HepG2 (cell line): ENCODE data around the gene SFT2D1. TPM values are rescaled to one million over a fixed set of nuclear protein-coding genes. Genes with fewer than 3 reads are reported as not detected.

ENCODE experiments used
- ATAC-seq: fragments of 200-7000 bp; cut with Tn5 transposase; 3 replicates; pipeline ENCODE4 v1.9.1; 2020; ENCODE audit warnings: mild to moderate bottlenecking, moderate library complexity
- Bru-seq: library from RNA; stranded (reverse); fragments of 400-500 nt; gene quantifications from one replicate; lab custom pipeline; 2021; lab: Mats Ljungman, UMichigan
- BruChase-seq, 2 experiments: library from RNA; stranded (reverse); fragments of 400-500 nt; gene quantifications; one replicate each; lab custom pipeline; 2021; lab: Mats Ljungman, UMichigan
- BruUV-seq: library from RNA; stranded (reverse); fragments of 400-500 nt; replicated peaks from 2 replicates; lab custom pipeline; 2021; lab: Mats Ljungman, UMichigan
- CTCF ChIA-PET: fragments of 300-600 bp; formaldehyde crosslinking; extraction: SDS; loops from one replicate; lab custom pipeline; 2021; ENCODE audit warnings: low total read pairs, inconsistent platforms, low intra/inter-chr PET ratio; lab: Yijun Ruan, JAX
- POLR2A ChIA-PET: fragments of 350-600 bp; sonication (Branson Sonifier 250); formaldehyde crosslinking; loops from one replicate; lab custom pipeline; 2020; ENCODE audit warnings: antibody characterized with exemption, inconsistent platforms; lab: Yijun Ruan, JAX
- DNase-seq: peaks from one replicate; pipeline ENCODE4 v3.0.0-alpha.2; 2015; ENCODE audit warnings: low spot score
- FAIRE-seq: peaks from 3 replicates; lab custom pipeline; 2011; peaks lifted over from hg19 to GRCh38; lab: Jason Lieb, UNC
- H2AFZ ChIP-seq: one replicate; pipeline ENCODE4 v1.6.1; 2011; ENCODE audit warnings: low read length, inconsistent platforms
- H3K27ac ChIP-seq: fragments of 300-600 bp; 3 replicates; pipeline ENCODE4 v1.8.0; 2011; ENCODE audit warnings: mixed run types, mild to moderate bottlenecking, mixed read lengths, low read length, inconsistent platforms; ENCODE audit not compliant: insufficient read depth; ENCODE audit errors: extremely low read length
- H3K27me3 ChIP-seq, 2 experiments: fragments of 200-600 bp in 1 of 2; 2 replicates in 1 of 2; 3 replicates in 1 of 2; pipeline versions ENCODE4 v1.6.0 to v1.8.0; 2011; ENCODE audit warnings: low read length in 2 of 2, mild to moderate bottlenecking in 2 of 2, moderate library complexity in 2 of 2, inconsistent platforms in 1 of 2; ENCODE audit not compliant: insufficient read depth in 2 of 2, control insufficient read depth in 1 of 2
- H3K36me3 ChIP-seq, 2 experiments: fragments of 200-600 bp in 1 of 2; replicated peaks in 1 of 2; 2 replicates in 1 of 2; 3 replicates in 1 of 2; pipeline versions ENCODE4 v1.5.1 to v1.8.0; 2011; ENCODE audit warnings: low read length in 2 of 2, inconsistent platforms in 1 of 2; ENCODE audit not compliant: insufficient read depth in 2 of 2, control insufficient read depth in 1 of 2
- H3K4me1 ChIP-seq: 2 replicates; pipeline ENCODE4 v1.5.1; 2012; ENCODE audit warnings: low read length, inconsistent platforms; ENCODE audit not compliant: insufficient read depth
- H3K4me2 ChIP-seq: 2 replicates; pipeline ENCODE4 v1.6.0; 2011; ENCODE audit warnings: low read depth, low read length, inconsistent platforms
- H3K4me3 ChIP-seq, 3 experiments: fragments of 200-600 bp in 1 of 3; sonication (generic), shearing (Covaris generic) in 1 of 3; replicated peaks in 1 of 3; 2 replicates each; pipeline ENCODE4 v1.5.1; 2011 to 2016; ENCODE audit warnings: low read length in 3 of 3, inconsistent platforms in 2 of 3, low read depth in 2 of 3, mild to moderate bottlenecking in 2 of 3, control low read depth in 1 of 3, mixed read lengths in 1 of 3; ENCODE audit not compliant: insufficient read depth in 1 of 3
- H3K79me2 ChIP-seq: one replicate; pipeline ENCODE4 v1.6.1; 2011; ENCODE audit warnings: low read length, inconsistent platforms; ENCODE audit not compliant: insufficient read depth
- H3K9ac ChIP-seq: 2 replicates; pipeline ENCODE4 v1.6.0; 2011; ENCODE audit warnings: mild to moderate bottlenecking, low read depth, low read length, inconsistent platforms; ENCODE audit not compliant: insufficient read depth
- H3K9me3 ChIP-seq: 2 replicates; pipeline ENCODE4 v1.5.1; 2012; ENCODE audit warnings: mild to moderate bottlenecking, low read length
- H4K20me1 ChIP-seq: 2 replicates; pipeline ENCODE4 v1.6.0; 2011; ENCODE audit warnings: inconsistent platforms, mild to moderate bottlenecking, low read length, moderate library complexity; ENCODE audit not compliant: insufficient read depth
- CC2D1A ChIP-seq: sonication (generic); formaldehyde crosslinking; IDR thresholded peaks from 2 replicates; pipeline ENCODE4 v1.8.1; 2023; ENCODE audit warnings: mild to moderate bottlenecking, missing genetic modification reagents
- FOSL2 ChIP-seq: sonication (generic); formaldehyde crosslinking; IDR thresholded peaks from 2 replicates; pipeline ENCODE4 v1.4.0; 2020; ENCODE audit warnings: missing genetic modification reagents
- FOXA1 ChIP-seq, 2 experiments: fragments of 450-650 bp in 1 of 2; sonication (generic) in 1 of 2; formaldehyde crosslinking in 1 of 2; IDR thresholded peaks; 2 replicates each; pipeline versions ENCODE4 v1.4.0 to v1.6.1; 2016 to 2020; ENCODE audit warnings: missing genetic modification reagents in 1 of 2
- HNRNPL ChIP-seq: fragments of 200-400 bp; formaldehyde crosslinking; IDR thresholded peaks from 2 replicates; pipeline ENCODE4 v1.6.1; 2017; ENCODE audit warnings: mild to moderate bottlenecking, low read depth, low read length
- JARID2 ChIP-seq: sonication (generic); formaldehyde crosslinking; IDR thresholded peaks from 2 replicates; pipeline ENCODE4 v1.8.1; 2023; ENCODE audit warnings: missing genetic modification reagents, inconsistent platforms; ENCODE audit not compliant: insufficient replicate concordance
- KDM5A ChIP-seq: fragments of 200-600 bp; sonication (generic); IDR thresholded peaks from 2 replicates; pipeline ENCODE4 v1.7.0; 2018; ENCODE audit warnings: antibody characterized with exemption, mild to moderate bottlenecking, low read length, borderline replicate concordance
- NFE2L1 ChIP-seq: sonication (generic); formaldehyde crosslinking; IDR thresholded peaks from 2 replicates; pipeline ENCODE4 v1.4.0; 2020; ENCODE audit warnings: missing genetic modification reagents, mild to moderate bottlenecking, borderline replicate concordance
- RFXAP ChIP-seq: sonication (generic); formaldehyde crosslinking; IDR thresholded peaks from 2 replicates; pipeline ENCODE4 v1.4.0; 2020; ENCODE audit warnings: missing genetic modification reagents, borderline replicate concordance
- SIX4 ChIP-seq: sonication (generic); formaldehyde crosslinking; IDR thresholded peaks from 2 replicates; pipeline ENCODE4 v1.4.0; 2020; ENCODE audit warnings: missing genetic modification reagents
- ZNF230 ChIP-seq: sonication (generic); formaldehyde crosslinking; IDR thresholded peaks from 2 replicates; pipeline ENCODE4 v1.4.0; 2020; ENCODE audit warnings: mild to moderate bottlenecking, missing genetic modification reagents
- ZNF3 ChIP-seq: IDR thresholded peaks from 2 replicates; pipeline ENCODE4 v1.7.0; 2017; ENCODE audit warnings: inconsistent platforms
- ZNF556 ChIP-seq: sonication (generic); formaldehyde crosslinking; IDR thresholded peaks from 2 replicates; pipeline ENCODE4 v1.4.0; 2020; ENCODE audit warnings: mild to moderate bottlenecking, missing genetic modification reagents, borderline replicate concordance
- ZSCAN29 ChIP-seq: sonication (generic); formaldehyde crosslinking; conservative IDR thresholded peaks from 2 replicates; pipeline ENCODE4 v1.4.0; 2020; ENCODE audit warnings: mild to moderate bottlenecking, missing genetic modification reagents
- WGBS: methylation state at CpG from one replicate; pipeline ENCODE4 v1.1.6; 2017; ENCODE audit warnings: low lambda C conversion rate; 5-methylcytosine and 5-hydroxymethylcytosine counted together
- in situ Hi-C: cut with HindIII; loops from 2 replicates; pipeline ENCODE4 v1.10.0; 2017; ENCODE audit warnings: low pct_unique_long_range_greater_than_20kb; ENCODE audit not compliant: extremely low pct_ligation_motif_present
- intact Hi-C: fragments of 100-400 bp; cut with micrococcal nuclease; formaldehyde crosslinking; loops from one replicate; pipeline ENCODE4 v1.10.0; 2022; ENCODE audit not compliant: unreplicated experiment
- long read RNA-seq, 2 experiments: library from RNA in 1 of 2; library from polyadenylated mRNA in 1 of 2; stranded (forward) in 1 of 2; unstranded in 1 of 2; transcript quantifications; one replicate each; pipeline ENCODE4 v2.0.0, GENCODE V29; 2019 to 2022
- polyA minus RNA-seq, 3 experiments: library from RNA; depleted of rRNA, polyadenylated mRNA; stranded (reverse); fragments of >200 nt; gene quantifications; 2 replicates each; pipeline ENCODE4 v1.2.3, GENCODE V29; 2011; ENCODE audit warnings: low replicate concordance in 1 of 3
- polyA plus RNA-seq, 8 experiments: library from polyadenylated mRNA; depleted of rRNA in 3 of 8; stranded (reverse) in 7 of 8; unstranded in 1 of 8; fragments of >200 nt; fragmentation: Illumina TruSeq in 4 of 8; extraction: Trizol in 4 of 8; gene quantifications; 2 replicates each; pipeline versions ENCODE4 v1.2.1 to v1.2.3, GENCODE V29; 2011 to 2016; ENCODE audit warnings: low read depth in 4 of 8, missing spikeins in 1 of 8, mixed read lengths in 1 of 8; ENCODE audit not compliant: insufficient read depth in 1 of 8
- total RNA-seq, 5 experiments: library from RNA; depleted of rRNA; stranded (reverse); fragments of >200 nt; fragmentation: Illumina TruSeq; extraction: Trizol; gene quantifications; 2 replicates each; pipeline ENCODE4 v1.2.3, GENCODE V29; 2016; ENCODE audit warnings: low read depth in 1 of 5
- TF ChIP-seq, protein P1 (sequence below): sonication (generic); formaldehyde crosslinking; IDR thresholded peaks from 2 replicates; pipeline ENCODE4 v1.8.0; 2022; ENCODE audit warnings: mild to moderate bottlenecking, missing genetic modification reagents
- TF ChIP-seq, protein P2 (sequence below): sonication (generic); formaldehyde crosslinking; IDR thresholded peaks from 2 replicates; pipeline ENCODE4 v1.8.0; 2022; ENCODE audit warnings: mild to moderate bottlenecking, missing genetic modification reagents, moderate library complexity

Gene SFT2D1
- total RNA-seq (2016; rRNA removed; fragmentation: Illumina TruSeq; extraction: Trizol) (90.7 and 115 TPM in 2 replicates), polyA plus RNA-seq (2011; rRNA removed) (127 and 147 TPM in 2 replicates), polyA minus RNA-seq (2011; rRNA and poly(A)+ RNA removed; ENCODE audit: low replicate concordance) (13.9 and 35.5 TPM in 2 replicates), Bru-seq, nascent RNA (percentile 94 among the genes with signal in this experiment), BruChase-seq, experiment 1, labeled RNA remaining after a 6-hour chase (percentile 95 among the genes with signal in this experiment), BruChase-seq, experiment 2, labeled RNA remaining after a 2-hour chase (percentile 97 among the genes with signal in this experiment)
- total RNA-seq (2016; cell fraction: cytosol; rRNA removed; fragmentation: Illumina TruSeq; extraction: Trizol; ENCODE audit: low read depth), result 57.6 and 70.5 TPM in 2 replicates
- total RNA-seq (2016; cell fraction: insoluble cytoplasmic fraction; rRNA removed; fragmentation: Illumina TruSeq; extraction: Trizol), result 91.5 and 114 TPM in 2 replicates
- 89.7 and 105 TPM in 2 replicates for total RNA-seq (2016; cell fraction: membrane; rRNA removed; fragmentation: Illumina TruSeq; extraction: Trizol)
- 87.1 and 96.7 TPM in 2 replicates for total RNA-seq (2016; cell fraction: nucleus; rRNA removed; fragmentation: Illumina TruSeq; extraction: Trizol)
- polyA plus RNA-seq (2011; cell fraction: cytosol; rRNA removed), result 78.9 and 125 TPM in 2 replicates
- 56.7 and 94.6 TPM in 2 replicates for polyA plus RNA-seq (2011; cell fraction: nucleus; rRNA removed)
- polyA plus RNA-seq (2012), result 100 and 109 TPM in 2 replicates
- polyA plus RNA-seq (2016; cell fraction: cytosol; fragmentation: Illumina TruSeq; extraction: Trizol; ENCODE audit: low read depth), result 67.5 and 94.2 TPM in 2 replicates
- polyA plus RNA-seq (2016; cell fraction: insoluble cytoplasmic fraction; fragmentation: Illumina TruSeq; extraction: Trizol; ENCODE audit: low read depth), result 112 and 116 TPM in 2 replicates
- polyA plus RNA-seq (2016; cell fraction: membrane; fragmentation: Illumina TruSeq; extraction: Trizol; ENCODE audit: low read depth), result 96.5 and 108 TPM in 2 replicates
- polyA plus RNA-seq (2016; cell fraction: nucleus; fragmentation: Illumina TruSeq; extraction: Trizol; ENCODE audit: insufficient read depth, low read depth), result 168 and 175 TPM in 2 replicates
- 26.1 and 26.7 TPM in 2 replicates for polyA minus RNA-seq (2011; cell fraction: cytosol; rRNA and poly(A)+ RNA removed)
- 65.1 and 95.4 TPM in 2 replicates for polyA minus RNA-seq (2011; cell fraction: nucleus; rRNA and poly(A)+ RNA removed)
- long read RNA-seq, experiment 1, transcript SFT2D1-201 (8 exons, 1,079 nt), result major isoform, 190 of 247 reads
- long read RNA-seq, experiment 1, partial matches to known transcripts, result 1 of 247 reads
- long read RNA-seq, experiment 1, other reads (novel, unspliced or antisense), result 56 of 247 reads
- long read RNA-seq, experiment 2, transcript SFT2D1-201 (8 exons, 1,079 nt), result major isoform, 67 of 158 reads
- long read RNA-seq, experiment 2, partial matches to known transcripts, result 6 of 158 reads
- long read RNA-seq, experiment 2, other reads (novel, unspliced or antisense), result 85 of 158 reads

DNA sequence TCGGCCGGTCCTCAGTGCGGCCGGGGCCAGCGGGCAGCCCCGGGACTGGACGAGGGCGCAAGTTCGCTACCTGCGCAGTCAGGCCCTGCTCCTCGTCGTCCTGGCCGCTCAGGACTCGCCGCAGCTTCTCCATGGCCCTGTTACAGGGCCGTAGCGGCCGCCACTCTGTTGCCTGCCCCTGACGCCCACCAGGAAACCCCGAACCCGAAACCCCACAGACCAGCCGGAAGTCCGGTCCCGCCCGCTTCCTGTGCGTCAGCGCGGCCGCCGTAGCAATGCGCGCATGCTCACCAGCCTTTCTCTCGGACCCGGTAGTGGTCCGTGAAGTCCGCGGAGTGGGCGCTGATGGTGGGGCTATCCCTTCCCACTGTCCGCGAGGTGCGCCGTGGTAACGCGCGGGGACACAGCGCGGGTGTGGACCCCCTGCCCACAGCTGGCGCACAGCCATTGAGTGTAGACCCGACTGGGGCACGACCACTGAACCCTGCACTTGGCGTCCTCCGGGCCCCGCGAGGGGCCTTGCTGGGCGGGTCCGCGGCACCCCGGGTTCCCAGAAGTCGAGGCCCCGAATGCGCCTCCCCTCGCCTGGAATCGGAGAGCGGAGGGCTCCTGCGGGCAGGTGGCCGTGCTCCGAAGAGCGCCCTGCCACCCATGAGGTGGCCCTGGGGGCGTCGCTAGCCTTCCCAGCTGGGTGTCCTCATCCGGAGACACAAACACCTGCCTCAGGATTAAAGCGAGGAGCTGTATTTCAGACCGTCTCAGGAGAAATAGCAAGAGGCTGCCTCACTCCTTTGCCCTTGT is at the start of gene SFT2D1:
Gene SFT2D1, minus strand, starts transcription at position 197 of the 801 bp plus-strand sequence. Its CDS starts 64 bp downstream, at position 133.
- intact Hi-C loops (loop anchor here (1.0 kb wide), 2 partner anchors 19 to 41 kb away; no protein-coding TSS in a partner anchor), in situ Hi-C loops (no loop called here)
- Histone ChIP-seq H3K79me2 (peaks cover 57% of the 10 kb centered on the region), H3K4me1 (peaks cover 78% of the 10 kb centered on the region), H3K36me3 (peaks cover 4 to 23% of the 10 kb centered on the region in 2 experiments; a peak in 4 of 5 replicates), H3K27ac (peak within 1 kb of the TSS; percentile 80), H3K9ac (peak within 1 kb of the TSS; percentile 98), H3K4me3 (peak within 1 kb of the TSS; percentile 89 to 99 (median 98)), H2AFZ (no peak within 1 kb of the TSS), H3K27me3 (no peaks in the 10 kb centered on the region; a peak in 1 of 5 replicates), H3K4me2 (peak within 1 kb of the TSS; percentile 78), H4K20me1 (peaks cover 30% of the 10 kb centered on the region), H3K9me3 (no peaks in the 10 kb centered on the region)
- DNase-seq (peak; percentile 77), ATAC-seq (peak; percentile 97), FAIRE-seq (peak; percentile 30)
- ChIA-PET CTCF (no interaction called here), POLR2A (interaction anchor here (0.7 to 2.7 kb wide), 12 partner anchors 12 to 285 kb away, joined by 3 to 24 read pairs (median 6); no protein-coding TSS in a partner anchor)
- 0% methylated on average over 30 of the region's 73 CpGs for WGBS
- BruUV-seq, result TSS peak; percentile 87
- TF ChIP-seq ZNF3 (CRISPR knock-in tag) (peak; percentile 52; the same call in 1 of the 2 replicates), ZNF230 (peak; percentile 93), RFXAP (CRISPR knock-in tag) (peak; percentile 89; the same call in 1 of the 2 replicates), SIX4 (CRISPR knock-in tag) (peak; percentile 13; the same call in 1 of the 2 replicates), HNRNPL (peak; percentile 83), ZSCAN29 (0 out of 2 replicates have a peak, but pooled peaks have one; percentile 30), NFE2L1 (CRISPR knock-in tag) (no peak), FOXA1 (IDR thresholded peaks at IDR 0.05) (no peak), FOXA1 (CRISPR knock-in tag; IDR thresholded peaks at IDR 0.05) (no peak; the same call in none of the 2 replicates), FOSL2 (CRISPR knock-in tag) (peak; percentile 67), KDM5A (peak; percentile 80), ZNF556 (peak; percentile 60; the same call in 1 of the 2 replicates), CC2D1A (CRISPR knock-in tag) (no peak), JARID2 (CRISPR knock-in tag) (peak; percentile 79)
- TF ChIP-seq, protein P1, sequence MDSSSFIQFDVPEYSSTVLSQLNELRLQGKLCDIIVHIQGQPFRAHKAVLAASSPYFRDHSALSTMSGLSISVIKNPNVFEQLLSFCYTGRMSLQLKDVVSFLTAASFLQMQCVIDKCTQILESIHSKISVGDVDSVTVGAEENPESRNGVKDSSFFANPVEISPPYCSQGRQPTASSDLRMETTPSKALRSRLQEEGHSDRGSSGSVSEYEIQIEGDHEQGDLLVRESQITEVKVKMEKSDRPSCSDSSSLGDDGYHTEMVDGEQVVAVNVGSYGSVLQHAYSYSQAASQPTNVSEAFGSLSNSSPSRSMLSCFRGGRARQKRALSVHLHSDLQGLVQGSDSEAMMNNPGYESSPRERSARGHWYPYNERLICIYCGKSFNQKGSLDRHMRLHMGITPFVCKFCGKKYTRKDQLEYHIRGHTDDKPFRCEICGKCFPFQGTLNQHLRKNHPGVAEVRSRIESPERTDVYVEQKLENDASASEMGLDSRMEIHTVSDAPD (CRISPR knock-in tag), result no peak
- TF ChIP-seq, protein P2, sequence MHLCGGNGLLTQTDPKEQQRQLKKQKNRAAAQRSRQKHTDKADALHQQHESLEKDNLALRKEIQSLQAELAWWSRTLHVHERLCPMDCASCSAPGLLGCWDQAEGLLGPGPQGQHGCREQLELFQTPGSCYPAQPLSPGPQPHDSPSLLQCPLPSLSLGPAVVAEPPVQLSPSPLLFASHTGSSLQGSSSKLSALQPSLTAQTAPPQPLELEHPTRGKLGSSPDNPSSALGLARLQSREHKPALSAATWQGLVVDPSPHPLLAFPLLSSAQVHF (CRISPR knock-in tag), result peak; percentile 87
